Fibroblast of the conjunctiva (primary cell): Measurements from ENCODE around the gene MTA2.
"Not testable (repeated sequence)": the region's sequence is repeated elsewhere in the genome, so short reads cannot be mapped to it uniquely, and the experiment has no call there.

ENCODE experiments used
- DNase-seq: peaks from one replicate; pipeline ENCODE4 v3.0.0-alpha.2; 2010; ENCODE audit warnings: low read depth

Gene MTA2

DNA sequence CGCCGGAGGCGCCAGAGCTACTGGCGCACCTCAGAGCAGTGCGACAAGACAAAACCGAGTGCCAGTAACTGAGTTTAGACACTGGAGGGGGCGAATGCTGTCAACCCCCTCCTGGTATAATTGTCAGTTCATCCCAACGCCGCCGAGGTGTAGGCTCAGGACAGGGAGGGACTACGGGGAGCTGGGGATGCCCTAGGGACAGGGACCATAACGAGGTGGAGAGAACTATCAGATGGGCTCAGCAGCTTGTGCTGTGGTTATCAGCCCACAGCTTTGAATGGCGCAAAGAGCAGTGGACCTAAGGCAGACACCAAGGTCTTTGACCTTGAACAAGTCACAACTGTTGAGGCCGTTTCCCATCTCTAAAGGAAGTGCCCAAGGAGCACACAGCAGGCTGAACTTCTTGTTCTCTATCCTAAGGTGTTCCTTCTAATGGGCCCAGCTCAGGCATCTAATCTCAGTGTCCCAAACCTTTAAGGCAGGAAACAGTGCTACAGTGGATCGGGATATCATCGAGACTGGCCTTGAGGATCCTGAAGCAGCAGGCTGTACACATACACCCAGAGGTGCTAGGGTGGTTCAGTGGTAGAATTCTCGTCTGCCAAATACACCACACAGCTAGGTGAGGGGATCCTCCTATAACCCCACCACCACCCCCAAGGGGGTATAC, 9.4 kb downstream of the MTA2 start:
- DNase-seq: no peak

DNA sequence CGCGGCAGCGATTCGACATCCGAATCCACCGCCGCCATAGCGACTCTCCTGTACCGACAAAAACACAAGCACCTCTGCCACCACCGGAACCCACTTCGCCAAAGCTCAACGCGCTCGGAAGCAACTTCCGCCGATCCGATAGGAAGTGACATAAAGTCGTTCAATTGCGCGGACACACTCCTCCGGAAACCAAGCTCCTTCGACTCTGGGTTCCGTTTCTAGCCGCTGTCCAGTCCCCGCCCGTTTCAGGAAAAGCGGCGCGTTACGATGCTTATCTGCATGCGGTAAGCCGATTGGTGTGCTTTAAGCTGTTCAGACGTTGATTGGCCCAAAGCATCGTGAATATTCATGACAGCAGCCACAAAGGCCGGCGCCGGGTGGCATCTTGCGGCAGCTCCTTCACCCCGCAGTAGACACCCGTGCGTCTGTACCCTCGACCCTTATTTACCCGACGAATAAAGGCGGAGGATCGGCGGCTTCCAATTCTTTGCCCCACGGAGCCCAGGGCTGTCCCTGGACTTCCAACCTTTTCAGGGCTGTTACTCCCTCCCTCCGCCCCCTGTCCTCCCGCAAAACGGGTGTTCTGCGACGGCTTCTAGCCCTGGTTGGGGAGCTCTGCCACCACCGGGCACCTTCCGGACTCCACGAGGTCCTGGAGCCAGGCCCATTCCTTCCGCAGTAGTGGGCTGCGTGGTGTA, 10.1 kb downstream of the MTA2 start, which contains the start of gene TUT1:
TUT1 (minus strand) TSS at position 76 of the 698 bp plus-strand sequence; CDS start at position 38, 38 bp downstream.
- DNase-seq: peak; percentile 97

DNA sequence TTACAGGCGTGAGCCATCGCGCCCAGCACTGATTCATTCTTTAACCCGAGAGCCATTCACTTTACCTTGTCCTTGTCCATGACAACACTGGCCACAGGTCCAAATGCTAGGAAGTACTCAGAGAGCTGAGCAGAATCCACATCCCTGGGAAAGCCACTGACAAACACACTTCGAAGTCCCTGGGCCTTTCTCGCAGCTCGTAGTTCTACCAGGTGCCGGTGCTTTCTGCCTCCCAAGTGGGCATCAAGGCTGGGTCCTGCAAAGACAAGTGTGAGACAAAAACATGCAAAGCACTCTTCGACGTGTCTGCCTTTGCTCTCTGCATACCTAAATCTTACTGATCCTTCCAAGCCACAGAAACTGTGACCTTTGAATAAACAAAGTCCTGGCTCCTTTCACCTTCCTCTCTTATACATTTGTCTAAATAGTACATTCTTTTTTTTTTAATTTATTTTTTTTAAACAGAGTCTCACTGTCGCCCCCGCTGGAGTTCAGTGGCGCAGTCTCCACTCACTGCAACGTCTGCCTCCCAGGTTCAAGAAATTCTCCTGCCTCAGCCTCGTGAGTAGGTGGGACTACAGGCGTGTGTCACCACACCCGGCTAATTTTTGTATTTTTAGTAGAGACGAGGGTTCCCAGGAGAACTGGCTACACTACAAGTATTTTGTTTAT, 12.6 kb downstream of the MTA2 start:
- no peak for DNase-seq

DNA sequence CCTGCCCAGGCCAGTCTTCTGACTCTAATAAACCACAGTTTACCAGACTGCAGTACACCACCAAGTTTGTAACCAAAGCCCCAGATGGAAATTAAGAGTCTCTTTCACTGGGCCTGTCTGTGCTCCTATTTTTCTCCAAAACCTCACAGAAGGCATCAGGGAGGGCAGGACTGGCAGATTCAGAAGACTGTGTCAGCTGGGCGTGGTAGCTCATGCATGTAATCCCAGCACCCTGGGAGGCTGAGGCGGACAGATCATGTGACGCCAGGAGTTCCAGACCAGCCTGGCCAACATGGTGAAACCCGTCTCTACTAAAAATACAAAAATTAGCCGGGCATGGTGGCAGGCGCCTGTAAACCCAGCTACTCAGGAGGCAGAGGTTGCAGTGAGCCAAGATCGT, 16.3 kb downstream of the MTA2 start:
- DNase-seq: not testable (repeated sequence)

DNA sequence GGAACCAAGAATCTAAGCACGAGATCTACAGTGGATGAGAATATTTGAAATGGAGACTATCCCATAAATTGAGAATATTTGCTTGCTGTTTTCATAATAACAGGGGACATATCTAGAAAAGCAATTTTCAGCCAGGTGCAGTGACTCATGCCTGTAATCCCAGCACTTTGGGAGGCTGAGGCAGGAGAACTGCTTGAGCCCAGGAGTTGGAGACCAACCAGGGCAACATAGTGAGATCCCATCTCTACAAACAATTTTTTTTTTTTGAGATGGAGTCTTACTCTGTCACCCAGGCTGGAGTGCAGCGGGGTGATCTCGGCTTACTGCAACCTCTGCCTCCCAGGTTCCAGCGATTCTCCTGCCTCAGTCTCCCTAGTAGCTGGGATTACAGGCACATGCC, 19.9 kb downstream of the MTA2 start:
- not testable (repeated sequence) for DNase-seq

DNA sequence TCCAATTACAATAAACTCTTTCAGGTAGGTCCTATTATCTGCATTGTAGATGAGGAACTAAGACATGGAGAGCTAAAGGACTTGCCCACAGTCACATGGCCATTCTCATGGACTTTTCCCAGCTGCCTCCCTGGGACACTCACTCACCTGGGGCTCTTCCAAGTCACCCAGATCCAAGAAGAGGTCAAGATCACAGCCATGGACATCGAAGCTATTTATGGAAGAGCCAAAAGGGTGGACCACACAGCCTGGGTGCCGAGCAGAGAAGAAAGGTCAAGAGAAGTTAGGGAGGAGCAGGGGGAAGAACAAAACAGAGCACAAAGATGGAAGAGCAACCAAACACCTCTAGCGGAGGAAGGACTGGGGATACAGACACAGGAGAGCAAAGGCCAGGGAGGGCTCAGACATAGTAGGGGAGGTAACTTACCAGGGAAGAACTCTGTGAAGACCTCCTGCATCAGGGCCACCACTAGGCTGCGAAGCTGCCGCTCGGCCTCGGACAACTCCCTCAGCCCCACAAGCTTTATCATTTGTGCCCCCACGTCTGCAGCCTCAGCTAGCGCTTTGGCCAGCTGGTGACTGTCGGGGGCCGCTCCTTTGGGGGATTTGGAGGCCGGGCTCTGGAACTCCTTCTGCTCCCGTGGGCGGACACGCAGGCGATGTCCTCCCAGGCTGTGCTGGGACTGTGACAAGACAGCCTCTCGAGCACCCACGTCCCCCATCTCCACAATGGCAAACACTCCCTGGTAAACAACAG, 20.5 kb downstream of the MTA2 start:
- no peak for DNase-seq

DNA sequence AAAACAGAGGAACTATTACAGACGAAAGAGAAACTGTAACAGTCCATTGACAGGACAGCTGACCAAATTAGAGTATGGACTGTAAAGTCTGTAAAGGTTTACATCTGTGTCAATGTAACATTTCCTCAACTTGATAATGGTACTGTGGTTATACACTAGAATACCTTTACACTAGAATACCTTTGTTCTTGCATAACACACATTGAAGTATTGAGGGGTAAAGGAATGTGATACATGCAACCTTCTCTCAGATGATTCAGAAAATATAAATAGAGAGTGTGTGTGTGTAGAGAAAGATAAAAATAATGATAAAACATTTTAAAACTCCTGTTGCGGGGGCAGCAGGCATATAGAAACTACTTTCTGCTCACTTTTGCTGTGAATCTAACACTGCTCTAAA, 22.4 kb downstream of the MTA2 start:
- DNase-seq: no peak

DNA sequence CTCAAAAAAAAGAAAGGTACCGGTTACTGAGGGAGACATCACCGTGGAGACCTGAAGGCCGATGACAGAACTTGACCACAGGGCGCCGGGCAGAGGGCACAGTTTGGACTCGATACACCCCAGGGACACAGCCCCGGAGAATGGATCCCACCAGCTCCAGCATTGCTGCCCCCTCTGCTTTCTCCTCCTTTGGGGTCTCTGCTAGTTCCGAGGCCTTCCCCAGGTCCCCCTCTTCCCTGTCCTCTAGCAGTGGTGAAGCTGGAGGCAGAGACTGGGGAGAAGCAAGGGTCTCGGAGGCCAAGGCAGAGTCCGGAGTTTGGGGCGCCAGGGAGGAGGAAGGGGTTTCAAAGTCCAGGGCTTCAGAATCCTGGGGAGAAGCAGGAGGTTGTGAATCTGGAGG, 23.1 kb downstream of the MTA2 start:
- DNase-seq: no peak

DNA sequence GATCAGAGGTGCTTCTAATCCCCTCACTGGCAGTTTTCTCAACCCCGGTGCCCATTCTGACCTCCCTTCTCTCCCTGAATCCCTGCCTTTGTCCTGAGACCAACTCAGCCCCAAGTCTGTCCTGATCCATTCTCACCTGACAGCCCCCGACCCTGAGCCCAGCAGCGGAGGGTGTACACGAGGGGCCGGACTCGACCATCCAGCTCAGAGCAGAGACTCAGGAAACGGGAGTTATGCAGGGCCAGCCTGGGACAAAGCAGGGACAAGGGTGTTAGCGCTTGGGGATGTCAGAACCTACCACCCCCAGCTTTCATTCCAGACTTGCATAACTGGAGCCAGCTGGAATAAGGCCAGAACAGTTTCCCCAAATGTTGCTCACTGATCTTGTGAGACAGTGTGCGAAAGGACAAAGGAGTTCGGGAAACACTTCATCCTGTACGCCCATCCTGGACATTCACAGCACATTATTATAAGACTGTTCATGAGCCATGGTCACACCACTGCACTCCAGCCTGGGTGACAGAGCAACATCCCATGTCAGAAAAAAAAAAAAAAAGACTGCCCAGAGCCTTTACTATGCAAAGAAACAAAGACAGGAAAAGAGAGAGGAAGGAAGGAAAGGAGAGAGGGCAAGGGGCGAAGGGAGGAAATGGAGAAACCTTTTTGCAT, 24.5 kb downstream of the MTA2 start:
- no peak for DNase-seq

DNA sequence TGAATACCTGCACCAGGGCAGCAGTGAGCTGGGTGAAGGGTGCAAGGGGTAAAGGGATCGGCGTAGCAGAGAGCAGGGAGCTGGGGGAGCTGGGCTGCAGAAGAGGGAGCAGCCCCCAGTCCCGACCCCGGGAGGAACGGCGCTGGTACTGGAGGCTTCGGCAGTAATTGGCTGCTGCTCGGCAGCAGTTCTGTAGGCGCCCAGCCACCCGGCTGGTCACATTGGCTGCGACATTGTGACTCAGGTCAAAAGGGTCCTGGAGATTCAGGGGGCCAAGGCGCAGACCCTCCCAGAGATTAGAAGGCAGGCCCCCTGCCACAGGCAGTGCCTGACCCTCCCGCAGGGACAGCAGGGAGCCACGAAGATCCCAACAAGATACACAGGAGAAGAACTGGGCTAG, 25.8 kb downstream of the MTA2 start:
- no peak for DNase-seq

DNA sequence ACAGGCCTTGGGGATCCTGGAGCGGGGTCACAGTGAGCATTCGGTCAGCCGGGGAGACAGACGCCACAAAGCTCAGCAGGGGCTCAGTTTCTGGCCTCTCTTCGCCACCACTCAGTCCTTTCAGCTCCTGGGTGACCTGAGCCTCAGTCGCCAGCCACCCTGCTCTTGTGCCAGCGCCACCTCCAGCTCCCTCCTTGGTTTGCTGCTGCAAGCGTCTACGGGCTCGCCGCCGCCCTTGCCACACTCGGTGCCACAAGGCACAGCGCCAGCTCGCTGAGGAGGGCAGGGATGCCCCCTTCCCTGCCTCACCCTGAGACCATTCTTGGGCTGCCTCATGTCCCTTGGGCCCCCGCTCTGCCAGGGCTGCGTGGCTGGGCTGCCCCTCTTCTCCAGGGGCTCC, 26.5 kb downstream of the MTA2 start:
- DNase-seq: no peak

DNA sequence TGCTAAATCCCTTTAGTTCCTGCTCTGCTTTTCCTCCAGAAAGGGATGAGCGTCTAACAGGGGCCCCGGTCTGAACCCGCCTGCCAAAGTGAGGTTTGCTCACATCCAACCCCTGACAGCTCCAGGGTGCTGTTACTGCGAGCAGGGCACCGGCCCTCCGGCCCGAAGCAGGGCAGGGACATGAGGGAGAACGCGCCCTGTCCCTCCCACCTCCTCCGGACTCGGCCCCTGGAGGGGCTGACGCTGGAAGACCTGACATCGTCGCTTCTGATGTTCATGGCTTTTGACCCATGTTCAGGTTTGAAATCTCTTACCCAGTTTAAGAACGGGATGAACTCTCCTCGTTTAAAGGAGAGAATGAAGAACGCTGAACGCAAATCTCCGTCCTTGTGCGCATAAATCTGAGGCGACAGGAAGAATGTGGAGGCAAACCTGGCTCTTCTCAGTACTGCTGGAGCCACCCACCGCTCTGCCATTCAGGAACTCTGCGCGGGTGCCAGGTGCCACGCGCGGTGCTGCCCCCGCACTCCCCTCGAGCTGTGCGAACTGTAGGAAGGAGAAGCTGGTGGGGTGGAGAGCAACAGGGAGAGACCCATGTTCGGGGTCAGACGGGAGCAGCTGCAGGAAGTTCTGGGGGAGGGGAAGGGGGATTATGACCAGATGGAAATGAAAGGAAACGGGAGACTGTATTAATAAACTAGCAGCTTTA, 27.1 kb downstream of the MTA2 start:
- DNase-seq: no peak

DNA sequence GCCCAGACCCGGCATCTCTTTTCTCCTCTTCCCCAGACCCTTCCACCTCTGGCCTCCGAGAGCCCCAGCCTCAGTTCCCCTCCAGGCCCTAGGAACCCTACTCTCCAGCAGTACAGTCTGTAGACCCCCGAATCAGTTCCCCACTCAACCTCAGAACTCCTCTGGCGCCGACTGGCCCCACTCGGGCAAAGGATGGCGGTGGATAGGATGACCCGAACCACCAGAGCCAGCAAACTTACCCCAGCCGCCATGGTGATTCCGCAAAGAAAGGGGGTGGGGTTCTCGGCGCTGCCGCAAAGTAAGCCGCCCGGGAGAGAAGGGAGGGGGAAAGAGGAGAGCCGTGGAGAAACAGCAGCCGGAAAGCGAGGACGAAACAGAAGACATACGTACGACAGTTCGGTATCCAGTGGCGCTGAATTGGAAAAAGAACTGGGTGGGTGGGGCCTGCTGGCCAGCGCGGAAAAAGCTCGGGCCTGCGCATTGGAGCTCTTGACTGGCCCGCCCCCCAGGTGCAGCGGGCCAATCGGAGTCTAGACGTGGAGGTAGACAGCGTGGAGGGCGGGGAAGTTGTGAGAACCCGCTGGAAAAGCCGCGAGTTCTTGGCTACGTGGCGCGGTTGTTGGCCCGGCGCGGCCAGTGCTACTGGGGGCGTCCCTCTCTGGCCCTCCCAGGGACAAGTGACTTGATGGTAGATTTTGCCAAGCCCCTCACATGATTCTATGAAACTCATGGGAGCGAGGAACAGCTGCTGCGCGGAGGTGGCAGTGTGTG, 27.9 kb downstream of the MTA2 start, which contains the start of gene EEF1G:
EEF1G (minus strand) TSS at position 300 of the 771 bp plus-strand sequence; CDS start at position 251, 49 bp downstream.
- peak; percentile 100 for DNase-seq

DNA sequence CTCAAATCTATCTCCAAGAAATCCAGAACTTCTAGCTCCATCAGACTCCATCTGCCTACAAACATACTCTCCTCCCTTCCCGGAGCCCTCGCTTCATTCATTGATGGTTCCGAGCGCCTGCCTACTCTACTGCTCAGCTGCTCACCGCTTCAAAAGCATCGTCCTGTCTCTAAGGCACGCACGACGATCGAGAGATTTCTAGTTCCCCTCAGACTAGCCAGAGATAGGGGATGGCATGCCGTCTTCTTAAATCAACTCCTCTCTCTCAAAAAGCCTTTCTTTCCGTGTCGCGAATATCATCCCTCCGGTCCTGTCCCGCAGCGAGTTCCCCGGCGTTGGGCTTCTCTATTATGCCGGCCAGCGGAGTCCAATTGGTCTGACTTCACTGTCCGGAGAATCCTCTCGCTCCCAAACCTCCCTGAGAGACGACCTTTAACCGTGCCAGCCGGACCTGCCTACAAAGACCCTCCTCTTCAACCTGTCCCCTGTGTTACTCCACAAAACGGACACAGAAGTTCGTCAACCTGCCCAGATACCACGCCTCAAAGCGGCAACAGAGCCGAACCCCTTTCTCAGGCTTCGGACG, 28.6 kb downstream of the MTA2 start:
- no peak for DNase-seq

DNA sequence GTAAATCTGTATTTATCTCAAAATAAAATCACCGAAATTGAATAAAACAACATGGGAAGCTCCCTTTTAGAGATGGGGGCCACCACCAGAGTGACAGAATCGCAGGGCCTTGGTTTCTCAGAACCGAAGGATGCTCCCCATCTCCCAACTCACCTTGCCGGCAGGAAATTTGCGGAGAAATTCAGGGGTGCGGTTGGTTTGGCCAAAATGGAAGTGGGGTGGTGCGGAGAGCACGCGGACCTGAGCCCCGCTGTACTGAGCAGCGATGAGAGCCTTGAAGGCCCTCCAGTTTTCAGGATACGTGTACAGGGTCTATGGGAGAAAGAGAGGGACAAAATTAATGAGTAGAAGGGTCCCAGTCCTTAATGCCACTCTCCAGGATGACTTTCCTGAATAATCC, 29.2 kb downstream of the MTA2 start:
- DNase-seq: no peak

DNA sequence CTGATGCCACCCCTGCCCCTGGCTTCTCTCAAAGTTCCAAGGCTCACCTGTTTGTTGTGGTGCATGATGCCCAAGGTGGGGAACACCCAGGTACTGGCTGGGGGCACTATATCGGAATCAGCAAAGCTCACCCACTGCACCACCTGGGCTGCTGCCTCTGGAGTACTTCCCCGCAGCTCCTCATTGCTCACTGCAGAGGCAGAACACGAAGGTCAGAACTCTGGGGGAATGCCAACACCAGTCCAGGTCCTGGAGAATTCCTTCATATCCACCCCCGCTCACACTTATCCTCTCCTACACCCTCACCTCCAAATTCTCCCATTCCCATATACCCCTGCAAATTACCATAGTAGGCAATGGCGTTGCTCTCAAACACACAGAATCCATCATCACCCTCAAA, 30.2 kb downstream of the MTA2 start:
- DNase-seq: not testable (repeated sequence)

DNA sequence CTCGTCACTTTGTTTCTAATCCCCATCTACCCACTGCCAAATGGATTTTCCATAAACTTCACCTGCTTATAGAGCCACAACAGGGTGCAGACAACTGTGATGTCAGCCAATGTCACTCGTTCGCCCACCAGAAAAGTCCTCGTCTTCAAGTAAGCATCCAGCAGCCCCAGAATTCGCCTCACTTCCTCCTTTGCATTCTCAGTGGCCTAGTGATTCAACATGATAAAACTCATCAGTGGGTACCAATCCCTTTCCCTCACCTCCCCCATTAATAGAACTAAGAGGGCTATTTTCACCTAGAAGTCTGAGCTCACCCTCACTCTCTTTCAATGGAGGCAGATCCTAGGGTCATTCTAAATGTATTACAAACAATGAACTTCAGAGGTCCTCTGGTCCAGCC, 30.8 kb downstream of the MTA2 start:
- not testable (repeated sequence) for DNase-seq

DNA sequence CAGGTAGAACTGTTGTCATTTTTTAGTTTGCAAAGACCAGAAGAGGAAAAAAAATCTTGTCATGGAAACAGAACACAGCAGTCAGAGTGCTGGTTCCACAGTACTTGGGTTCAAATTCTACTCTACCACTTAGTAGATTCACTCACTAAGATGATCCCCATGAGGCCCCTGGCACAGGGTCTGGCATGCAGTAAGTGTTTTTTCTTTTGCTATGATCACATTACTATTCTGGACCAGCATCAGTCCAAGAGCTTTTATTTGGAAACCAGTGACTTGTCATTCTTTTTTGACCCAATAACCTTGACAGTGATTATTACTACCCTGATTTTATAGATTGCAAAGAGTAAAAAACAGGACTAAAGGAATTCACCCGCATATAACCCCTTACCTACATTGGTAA, 32.1 kb downstream of the MTA2 start:
- DNase-seq: no peak

DNA sequence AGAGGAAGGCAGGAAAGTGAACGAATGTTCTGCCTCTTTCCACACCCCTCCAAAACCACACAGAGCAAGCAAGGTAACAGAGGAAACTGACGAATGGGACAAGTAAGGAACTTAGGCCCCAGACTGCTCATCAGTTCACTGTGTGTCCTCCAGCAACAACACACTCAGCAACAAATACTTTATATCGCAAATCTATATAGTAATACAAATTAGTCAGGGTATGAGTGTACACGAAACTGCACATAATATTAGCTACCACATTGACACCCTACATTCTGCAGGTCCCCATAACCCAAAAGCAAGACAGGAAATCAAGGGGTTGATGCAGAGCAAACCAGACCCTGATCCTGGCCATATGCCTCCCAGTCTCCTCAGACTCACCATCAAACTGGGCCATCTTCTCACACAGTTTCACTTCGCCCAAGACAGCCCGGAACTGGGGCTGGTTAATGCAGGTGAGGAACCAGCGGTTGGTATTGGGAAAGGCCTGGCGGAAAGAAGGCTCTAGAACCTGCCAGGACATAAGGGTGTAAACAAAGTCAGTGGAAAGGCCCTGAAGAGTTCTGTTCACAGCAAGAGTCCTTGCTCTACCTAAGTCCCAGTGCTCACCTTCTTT, 34.5 kb downstream of the MTA2 start:
- no peak for DNase-seq

DNA sequence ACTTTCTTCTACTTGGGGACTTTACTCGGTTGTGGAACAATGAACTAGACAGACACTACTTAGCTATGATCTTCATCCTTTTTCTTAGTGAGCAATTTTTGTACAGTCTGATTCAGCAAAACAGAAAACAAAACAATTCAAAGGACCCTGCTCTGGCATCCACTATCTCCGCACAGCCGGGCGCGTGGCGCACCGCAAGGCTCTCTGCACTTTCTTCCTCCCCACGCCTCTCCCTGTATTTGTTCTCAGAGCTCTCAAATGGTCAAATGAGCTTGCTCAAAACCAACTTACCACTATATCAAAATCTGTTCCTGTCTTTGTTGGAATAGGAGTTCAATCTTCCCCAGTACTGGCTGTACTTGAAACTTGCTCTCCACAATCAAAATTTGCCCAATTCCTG, 35.4 kb downstream of the MTA2 start:
- no peak for DNase-seq
